Measurements from ENCODE around the gene IZUMO2. TPM values are rescaled to one million over a fixed set of nuclear protein-coding genes. Genes with fewer than 3 reads are reported as not detected.

Gene IZUMO2
- not detected for total RNA-seq
- long read RNA-seq: 0 reads

GRCh38 chr19:50162988-50163387 lies at the start of gene IZUMO2:
TSS of gene IZUMO2 (minus strand) at chr19:50163281. CDS start at chr19:50163194, 87 bp downstream.
- no peak for TF ChIP-seq CTCF (IDR thresholded peaks at IDR 0.05)
- H3K27ac ChIP-seq: no peak within 1 kb of the TSS
- no peaks in the 10 kb centered on the region for H3K4me1 ChIP-seq
- DNase-seq (no peak), ATAC-seq (peak in 1 of 2 donors; percentile 23)
- no peaks in the 10 kb centered on the region for H3K9me3 ChIP-seq
- no peak within 1 kb of the TSS for H3K4me3 ChIP-seq
- intact Hi-C loops (cut with DNase I): no loop called here
- H3K36me3 ChIP-seq: no peaks in the 10 kb centered on the region
- H3K27me3 ChIP-seq (ENCODE audit: low read depth): peaks cover 25% of the 10 kb centered on the region

GRCh38 chr19:50210425-50210824 lies 47.3 kb upstream of the IZUMO2 start:
- no peak overlapping the region for H3K27ac ChIP-seq
- TF ChIP-seq CTCF (IDR thresholded peaks at IDR 0.05): no peak
- intact Hi-C loops (cut with DNase I): no loop called here

GRCh38 chr19:50209131-50209530 lies 46.0 kb upstream of the IZUMO2 start:
- H3K36me3 ChIP-seq: no peaks in the 10 kb centered on the region
- ATAC-seq (no peak), DNase-seq (no peak)
- intact Hi-C loops (cut with DNase I): no loop called here
- H3K27me3 ChIP-seq (ENCODE audit: low read depth): peaks cover 18% of the 10 kb centered on the region
- TF ChIP-seq CTCF (IDR thresholded peaks at IDR 0.05): no peak
- peaks cover 10% of the 10 kb centered on the region for H3K4me1 ChIP-seq
- H3K9me3 ChIP-seq: no peaks in the 10 kb centered on the region
- H3K4me3 ChIP-seq: no peak overlapping the region
- no peak overlapping the region for H3K27ac ChIP-seq

More at GRCh38 chr19:50210425-50210824, 47.3 kb upstream of the IZUMO2 start:
- Histone ChIP-seq H3K36me3 (no peaks in the 10 kb centered on the region), H3K27me3 (ENCODE audit: low read depth) (peaks cover 6% of the 10 kb centered on the region), H3K9me3 (no peaks in the 10 kb centered on the region), H3K4me1 (no peaks in the 10 kb centered on the region), H3K4me3 (no peak overlapping the region)
- DNase-seq (no peak), ATAC-seq (no peak)

GRCh38 chr19:50207730-50208129 lies 44.6 kb upstream of the IZUMO2 start:
- no peak overlapping the region for H3K27ac ChIP-seq
- intact Hi-C loops (cut with DNase I): no loop called here

GRCh38 chr19:50206191-50206590 lies 43.1 kb upstream of the IZUMO2 start:
- peaks cover 21% of the 10 kb centered on the region for H3K4me1 ChIP-seq
- H3K9me3 ChIP-seq: no peaks in the 10 kb centered on the region
- intact Hi-C loops (cut with DNase I): no loop called here
- H3K36me3 ChIP-seq: no peaks in the 10 kb centered on the region
- no peak for TF ChIP-seq CTCF (IDR thresholded peaks at IDR 0.05)
- peaks cover 32% of the 10 kb centered on the region for H3K27me3 ChIP-seq (ENCODE audit: low read depth)
- ATAC-seq: no peak
- H3K4me3 ChIP-seq: peak overlapping the region; percentile 49
- no peak for DNase-seq
- H3K27ac ChIP-seq: peak overlapping the region; percentile 90

More at GRCh38 chr19:50207730-50208129, 44.6 kb upstream of the IZUMO2 start:
- Histone ChIP-seq H3K9me3 (no peaks in the 10 kb centered on the region), H3K36me3 (no peaks in the 10 kb centered on the region), H3K4me1 (peaks cover 21% of the 10 kb centered on the region), H3K27me3 (ENCODE audit: low read depth) (peaks cover 31% of the 10 kb centered on the region), H3K4me3 (no peak overlapping the region)
- DNase-seq (no peak), ATAC-seq (no peak)
- no peak for TF ChIP-seq CTCF (IDR thresholded peaks at IDR 0.05)

Data from lower lobe of right lung (tissue), 2 donors.